HCT116 (cell line): ENCODE measurements around the gene ITIH5. TPM values are rescaled to one million over a fixed set of nuclear protein-coding genes. Genes with fewer than 3 reads are reported as not detected.

ENCODE experiments used
- ATAC-seq: fragments of 200-7000 bp; cut with Tn5 transposase; 2 replicates; pipeline ENCODE4 v1.9.1; 2020; ENCODE audit warnings: mild to moderate bottlenecking, moderate library complexity
- BruUV-seq: library from RNA; stranded (reverse); fragments of 400-500 nt; replicated peaks from 2 replicates; lab custom pipeline; 2021; lab: Mats Ljungman, UMichigan
- CTCF ChIA-PET: fragments of 300-600 bp; sonication (Branson Sonifier 250); formaldehyde crosslinking; loops from one replicate; lab custom pipeline; 2021; ENCODE audit warnings: antibody characterized with exemption; lab: Charles Lee
- POLR2A ChIA-PET: fragments of 300-600, 350-600 bp; sonication (Branson Sonifier 250); formaldehyde crosslinking; loops from one replicate; lab custom pipeline; 2021; ENCODE audit warnings: antibody characterized with exemption; lab: Charles Lee
- RAD21 ChIA-PET, 2 experiments: fragments of 300-600 bp; sonication (Branson Sonifier 250); formaldehyde crosslinking; loops; one replicate each; lab custom pipeline; 2023; ENCODE audit warnings: low total read pairs in 2 of 2; ENCODE audit not compliant: uncharacterized antibody in 2 of 2, unreplicated experiment in 2 of 2, low non-redundant PET in 1 of 2; lab: Charles Lee
- DNase-seq: peaks from one replicate; pipeline ENCODE4 v3.0.0-alpha.2; 2010; ENCODE audit warnings: low read depth, low spot score
- H2AFZ ChIP-seq: fragments of 200-600 bp; shearing (Covaris generic), sonication (generic); 2 replicates; pipeline ENCODE4 v1.6.1; 2017; ENCODE audit warnings: low read depth, mixed run types, mixed read lengths, antibody characterized with exemption, low read length; ENCODE audit not compliant: poor library complexity, severe bottlenecking
- H3K27ac ChIP-seq: 2 replicates; pipeline ENCODE4 v1.5.1; 2012; ENCODE audit warnings: low read depth, low read length
- H3K27me3 ChIP-seq: fragments of 200-600 bp; sonication (generic); 2 replicates; pipeline ENCODE4 v1.6.1; 2016; ENCODE audit warnings: mixed run types, low read length, mixed read lengths; ENCODE audit not compliant: insufficient read depth
- H3K36me3 ChIP-seq, 2 experiments: fragments of 200-500 bp in 1 of 2; fragments of 200-600 bp in 1 of 2; sonication (Bioruptor generic) in 1 of 2; sonication (generic) in 1 of 2; 2 replicates each; pipeline versions ENCODE4 v1.5.1 to v1.6.1; 2014 to 2016; ENCODE audit warnings: low read length in 2 of 2, inconsistent platforms in 1 of 2, mixed read lengths in 1 of 2, mixed run types in 1 of 2; ENCODE audit not compliant: insufficient read depth in 2 of 2, control insufficient read depth in 1 of 2
- H3K4me1 ChIP-seq, 2 experiments: fragments of 200-600 bp in 1 of 2; sonication (generic) in 1 of 2; 2 replicates each; pipeline versions ENCODE4 v1.5.1 to v1.6.1; 2012 to 2017; ENCODE audit warnings: low read length in 2 of 2, inconsistent platforms in 1 of 2, mild to moderate bottlenecking in 1 of 2, mixed read lengths in 1 of 2, mixed run types in 1 of 2, moderate library complexity in 1 of 2; ENCODE audit not compliant: insufficient read depth in 2 of 2, control insufficient read depth in 1 of 2
- H3K4me2 ChIP-seq: fragments of 200-600 bp; sonication (generic); 2 replicates; pipeline ENCODE4 v1.6.1; 2017; ENCODE audit warnings: mixed run types, low read length, mixed read lengths
- H3K4me3 ChIP-seq, 2 experiments: fragments of 200-600 bp in 1 of 2; sonication (generic) in 1 of 2; replicated peaks in 1 of 2; 2 replicates each; pipeline ENCODE4 v1.5.1; 2011 to 2016; ENCODE audit warnings: low read length in 2 of 2, control low read depth in 1 of 2, low read depth in 1 of 2, mild to moderate bottlenecking in 1 of 2, mixed read lengths in 1 of 2, mixed run types in 1 of 2
- H3K79me2 ChIP-seq: fragments of 200-600 bp; sonication (generic); 2 replicates; pipeline ENCODE4 v1.6.1; 2017; ENCODE audit warnings: mild to moderate bottlenecking, mixed run types, low read length, moderate library complexity, mixed read lengths; ENCODE audit not compliant: insufficient read depth
- H3K9ac ChIP-seq: fragments of 200-600 bp; sonication (generic); 2 replicates; pipeline ENCODE4 v1.6.1; 2016; ENCODE audit warnings: low read length, mixed read lengths
- H3K9me2 ChIP-seq: fragments of 200-600 bp; sonication (generic), shearing (Covaris generic); 2 replicates; pipeline ENCODE4 v1.6.1; 2017; ENCODE audit warnings: mixed run types, mild to moderate bottlenecking, moderate library complexity; ENCODE audit not compliant: insufficient read depth
- H3K9me3 ChIP-seq, 2 experiments: fragments of 200-500 bp in 1 of 2; fragments of 200-600 bp in 1 of 2; sonication (Bioruptor generic) in 1 of 2; sonication (generic) in 1 of 2; 2 replicates each; pipeline ENCODE4 v1.6.1; 2014 to 2017; ENCODE audit warnings: low read length in 2 of 2, mixed read lengths in 2 of 2, inconsistent platforms in 1 of 2, low read depth in 1 of 2, mild to moderate bottlenecking in 1 of 2, mixed run types in 1 of 2, moderate library complexity in 1 of 2; ENCODE audit not compliant: control insufficient read depth in 1 of 2, insufficient read depth in 1 of 2
- H4K20me1 ChIP-seq: fragments of 200-600 bp; sonication (generic), shearing (Covaris generic); 2 replicates; pipeline ENCODE4 v1.6.1; 2017; ENCODE audit warnings: mixed run types, mild to moderate bottlenecking, moderate library complexity; ENCODE audit not compliant: insufficient read depth
- EGR1 ChIP-seq: IDR thresholded peaks from 2 replicates; pipeline ENCODE4 v1.6.1; 2012; ENCODE audit warnings: low read depth
- EZH2phosphoT487 ChIP-seq: fragments of 200-600 bp; IDR thresholded peaks from 2 replicates; pipeline ENCODE4 v1.6.1; 2018; ENCODE audit warnings: antibody characterized with exemption, borderline replicate concordance
- REST ChIP-seq: IDR thresholded peaks from 2 replicates; pipeline ENCODE4 v1.6.1; 2012; ENCODE audit warnings: low read depth
- ZNF274 ChIP-seq: fragments of 200-500 bp; sonication (Bioruptor generic); IDR thresholded peaks from 2 replicates; pipeline ENCODE4 v1.6.1; 2014; ENCODE audit warnings: mild to moderate bottlenecking, low read depth, low read length, inconsistent platforms
- intact Hi-C: fragments of 100-400 bp; cut with micrococcal nuclease; formaldehyde crosslinking; loops from 2 replicates; pipeline ENCODE4 v1.10.0; 2022
- total RNA-seq: library from RNA; stranded (reverse); gene quantifications from one replicate; pipeline ENCODE4 v1.2.1, GENCODE V29; 2021; ENCODE audit not compliant: unreplicated experiment

Gene ITIH5
- total RNA-seq, 1 experiment from 2014 or later, result not detected

- H3K27me3 ChIP-seq, result peaks cover 25% of the 10 kb centered on the region
- no TSS peak for BruUV-seq
- no peaks in the 10 kb centered on the region for H3K36me3 ChIP-seq
- H3K9me2 ChIP-seq, result no peaks in the 10 kb centered on the region
- ChIA-PET RAD21 (interaction anchor here (0.8 to 1.5 kb wide), 4 partner anchors 12 to 346 kb away, joined by 3 to 22 read pairs (median 12); no protein-coding TSS in a partner anchor), POLR2A (interaction anchor here (1.0 kb wide), 1 partner anchor 160 kb away, joined by 9 read pairs; no protein-coding TSS in a partner anchor), CTCF (interaction anchor here (0.6 to 1.9 kb wide), 20 partner anchors 8 to 1777 kb away, joined by 3 to 145 read pairs (median 4); no protein-coding TSS in a partner anchor)
- H3K27ac ChIP-seq, result no peak overlapping the region
- H2AFZ ChIP-seq, result no peak overlapping the region
- H4K20me1 ChIP-seq, result no peaks in the 10 kb centered on the region
- no peak overlapping the region for H3K4me2 ChIP-seq
- TF ChIP-seq EGR1 (no peak), ZNF274 (no peak), REST (no peak), EZH2phosphoT487 (no peak)
- H3K4me1 ChIP-seq, result no peaks in the 10 kb centered on the region
- H3K79me2 ChIP-seq, result no peaks in the 10 kb centered on the region
- H3K9ac ChIP-seq, result no peak overlapping the region
- no peak for DNase-seq
- no peak overlapping the region for H3K4me3 ChIP-seq
- intact Hi-C loops, result loop anchor here (5.0 to 10.0 kb wide), 3 partner anchors 96 to 346 kb away; no protein-coding TSS in a partner anchor
- no peak for ATAC-seq
- H3K9me3 ChIP-seq, result no peaks in the 10 kb centered on the region
Observed at GRCh38 chr10:7526017-7526400, 140.8 kb downstream of the ITIH5 start.
